K562 (cell line): Measurements from ENCODE around the gene PFDN2. TPM values are rescaled to one million over a fixed set of nuclear protein-coding genes. Genes with fewer than 3 reads are reported as not detected.

Experiments
- BRF1 ChIP-seq: IDR thresholded peaks from 3 replicates; pipeline ENCODE4 v1.6.1; 2011; ENCODE audit warnings: borderline replicate concordance, mild to moderate bottlenecking; ENCODE audit not compliant: insufficient read length; ENCODE audit errors: extremely low read depth
- ELF2 ChIP-seq: fragments of 250-450 bp; sonication (Bioruptor Pico); IDR thresholded peaks from 2 replicates; pipeline ENCODE4 v1.5.0; 2021; ENCODE audit warnings: mild to moderate bottlenecking
- MIER1 ChIP-seq: fragments of 450-650 bp; IDR thresholded peaks from 2 replicates; pipeline ENCODE4 v1.6.1; 2016; ENCODE audit warnings: antibody characterized with exemption, mild to moderate bottlenecking, low read depth
- MTA1 ChIP-seq: fragments of 450-650 bp; IDR thresholded peaks from 2 replicates; pipeline ENCODE4 v1.6.1; 2017; ENCODE audit warnings: borderline replicate concordance
- PHF21A ChIP-seq: fragments of 450-650 bp; IDR thresholded peaks from 2 replicates; pipeline ENCODE4 v1.6.1; 2017; ENCODE audit warnings: low read depth, borderline replicate concordance
- POLR2AphosphoS2 ChIP-seq: IDR thresholded peaks from 2 replicates; pipeline ENCODE4 v1.6.1; 2012; ENCODE audit warnings: low read length, improper control_type of control experiment
- POLR2B ChIP-seq: fragments of 450-650 bp; IDR thresholded peaks from 2 replicates; pipeline ENCODE4 v1.6.1; 2018; ENCODE audit warnings: low read depth; ENCODE audit not compliant: partially characterized antibody
- RFX5 ChIP-seq: IDR thresholded peaks from 2 replicates; pipeline ENCODE4 v1.6.1; 2011; ENCODE audit warnings: low read depth, mild to moderate bottlenecking, improper control_type of control experiment, low read length
- TCF7L2 ChIP-seq: fragments of 150-350 bp; IDR thresholded peaks from 2 replicates; pipeline ENCODE4 v1.6.1; 2016; ENCODE audit warnings: low read depth, mild to moderate bottlenecking, low read length, moderate library complexity
- ZFP36 ChIP-seq: fragments of 150-350 bp; IDR thresholded peaks from 2 replicates; pipeline ENCODE4 v1.6.1; 2018; ENCODE audit warnings: low read length, low read depth; ENCODE audit not compliant: partially characterized antibody
- ZNF584 ChIP-seq: fragments of 200-800 bp; sonication (Bioruptor generic); IDR thresholded peaks from 2 replicates; pipeline ENCODE4 v1.6.1; 2016; ENCODE audit warnings: low read depth, mild to moderate bottlenecking, missing genetic modification characterization, missing compliant biosample characterization
- ZNF586 ChIP-seq: fragments of 450-650 bp; formaldehyde crosslinking; conservative IDR thresholded peaks from 2 replicates; pipeline ENCODE4 v1.4.0; 2020; ENCODE audit warnings: mild to moderate bottlenecking, moderate library complexity
- polyA plus RNA-seq, 8 experiments: library from polyadenylated mRNA; depleted of rRNA in 4 of 8; stranded (reverse) in 5 of 8; unstranded in 3 of 8; fragments of >200 nt; fragmentation: Nextera tagmentation in 2 of 8; fragmentation: Illumina TruSeq in 1 of 8; extraction: Ambion mirVana in 2 of 8; extraction: Trizol in 1 of 8; gene quantifications; 2 replicates each; pipeline versions ENCODE4 v1.2.1 to v1.2.3, GENCODE V29; 2011 to 2014; ENCODE audit warnings: inconsistent platforms in 1 of 8, missing spikeins in 1 of 8
- total RNA-seq, 7 experiments: library from RNA; depleted of rRNA in 6 of 7; stranded (reverse); fragments of >200 nt in 6 of 7; fragmentation: Illumina TruSeq in 2 of 7; extraction: Trizol in 2 of 7; gene quantifications; 2 replicates each; pipeline versions ENCODE4 v1.2.1 to v1.2.3, GENCODE V29; 2011 to 2021; ENCODE audit warnings: low replicate concordance in 1 of 7
- TF ChIP-seq, protein P1 (sequence below): sonication (generic); formaldehyde crosslinking; IDR thresholded peaks from 2 replicates; pipeline ENCODE4 v1.8.0; 2023; ENCODE audit warnings: mild to moderate bottlenecking, missing genetic modification reagents
- TF ChIP-seq, protein P2 (sequence below), 2 experiments: fragments of 200-800 bp in 1 of 2; sonication (Bioruptor generic) in 1 of 2; sonication (generic) in 1 of 2; formaldehyde crosslinking in 1 of 2; IDR thresholded peaks in 1 of 2; conservative IDR thresholded peaks in 1 of 2; 2 replicates each; pipeline versions ENCODE4 v1.5.0 to v1.6.1; 2016 to 2020; ENCODE audit warnings: missing compliant biosample characterization in 1 of 2, missing genetic modification characterization in 1 of 2, missing genetic modification reagents in 1 of 2
- TF ChIP-seq, protein P3 (sequence below): fragments of 450-650 bp; formaldehyde crosslinking; IDR thresholded peaks from 2 replicates; pipeline ENCODE4 v1.4.0; 2022; ENCODE audit warnings: missing genetic modification characterization
- TF ChIP-seq, protein P4 (sequence below): fragments of 450-650 bp; IDR thresholded peaks from 2 replicates; pipeline ENCODE4 v1.7.0; 2016; ENCODE audit warnings: borderline replicate concordance

The PFDN2 gene
- total and polyA plus RNA-seq, 9 of the 15 experiments (the other 6 are each of a cell fraction or from before 2014, with no cell fraction given) = 50.2 to 361 (median 144) TPM

DNA sequence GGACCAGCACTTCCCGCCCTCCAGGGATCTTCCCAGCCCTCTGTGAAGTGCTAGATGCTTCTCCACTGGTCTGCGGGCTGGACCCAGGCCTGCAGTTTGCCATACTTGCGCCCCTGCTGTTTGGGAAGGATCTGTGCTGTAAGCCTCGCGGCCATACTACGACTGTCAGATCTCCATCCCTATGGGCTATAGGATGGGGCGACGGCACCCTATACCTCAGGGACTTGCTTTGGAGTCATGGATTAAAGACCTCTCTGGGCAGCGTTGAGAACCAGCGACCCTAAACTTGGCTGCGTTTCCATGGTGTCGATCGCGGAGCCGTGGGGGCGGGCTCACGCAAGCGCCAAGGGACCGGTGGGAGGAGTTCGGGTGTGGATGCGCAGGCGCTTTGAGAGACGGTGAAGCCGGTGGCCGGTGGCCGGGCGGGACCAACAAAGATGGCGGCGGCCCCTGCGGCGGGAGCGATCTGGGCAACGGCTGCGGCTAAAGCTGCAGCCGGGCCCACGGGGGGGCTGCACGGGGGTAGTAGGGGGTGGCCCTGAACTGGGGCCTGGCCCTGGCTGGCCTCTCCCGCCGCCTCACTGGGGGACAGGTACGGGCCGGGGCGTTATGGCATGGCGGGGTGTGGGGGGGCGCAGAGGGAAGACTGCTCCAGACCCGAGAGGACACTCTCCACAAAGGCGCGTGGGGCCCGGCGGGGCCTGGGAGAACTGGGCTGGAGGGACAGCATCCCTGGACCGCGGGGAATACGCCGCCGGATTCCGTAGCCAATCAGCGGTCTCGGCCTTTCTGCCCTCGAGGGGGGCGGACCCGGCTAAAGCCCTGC is 41.5 kb upstream of the PFDN2 start, which contains the start of gene USP21 (continued):
- TF ChIP-seq, protein P1, sequence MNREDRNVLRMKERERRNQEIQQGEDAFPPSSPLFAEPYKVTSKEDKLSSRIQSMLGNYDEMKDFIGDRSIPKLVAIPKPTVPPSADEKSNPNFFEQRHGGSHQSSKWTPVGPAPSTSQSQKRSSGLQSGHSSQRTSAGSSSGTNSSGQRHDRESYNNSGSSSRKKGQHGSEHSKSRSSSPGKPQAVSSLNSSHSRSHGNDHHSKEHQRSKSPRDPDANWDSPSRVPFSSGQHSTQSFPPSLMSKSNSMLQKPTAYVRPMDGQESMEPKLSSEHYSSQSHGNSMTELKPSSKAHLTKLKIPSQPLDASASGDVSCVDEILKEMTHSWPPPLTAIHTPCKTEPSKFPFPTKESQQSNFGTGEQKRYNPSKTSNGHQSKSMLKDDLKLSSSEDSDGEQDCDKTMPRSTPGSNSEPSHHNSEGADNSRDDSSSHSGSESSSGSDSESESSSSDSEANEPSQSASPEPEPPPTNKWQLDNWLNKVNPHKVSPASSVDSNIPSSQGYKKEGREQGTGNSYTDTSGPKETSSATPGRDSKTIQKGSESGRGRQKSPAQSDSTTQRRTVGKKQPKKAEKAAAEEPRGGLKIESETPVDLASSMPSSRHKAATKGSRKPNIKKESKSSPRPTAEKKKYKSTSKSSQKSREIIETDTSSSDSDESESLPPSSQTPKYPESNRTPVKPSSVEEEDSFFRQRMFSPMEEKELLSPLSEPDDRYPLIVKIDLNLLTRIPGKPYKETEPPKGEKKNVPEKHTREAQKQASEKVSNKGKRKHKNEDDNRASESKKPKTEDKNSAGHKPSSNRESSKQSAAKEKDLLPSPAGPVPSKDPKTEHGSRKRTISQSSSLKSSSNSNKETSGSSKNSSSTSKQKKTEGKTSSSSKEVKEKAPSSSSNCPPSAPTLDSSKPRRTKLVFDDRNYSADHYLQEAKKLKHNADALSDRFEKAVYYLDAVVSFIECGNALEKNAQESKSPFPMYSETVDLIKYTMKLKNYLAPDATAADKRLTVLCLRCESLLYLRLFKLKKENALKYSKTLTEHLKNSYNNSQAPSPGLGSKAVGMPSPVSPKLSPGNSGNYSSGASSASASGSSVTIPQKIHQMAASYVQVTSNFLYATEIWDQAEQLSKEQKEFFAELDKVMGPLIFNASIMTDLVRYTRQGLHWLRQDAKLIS (CRISPR knock-in tag) = peak; percentile 74; the same call in 1 of the 2 replicates
- TF ChIP-seq, protein P2, sequence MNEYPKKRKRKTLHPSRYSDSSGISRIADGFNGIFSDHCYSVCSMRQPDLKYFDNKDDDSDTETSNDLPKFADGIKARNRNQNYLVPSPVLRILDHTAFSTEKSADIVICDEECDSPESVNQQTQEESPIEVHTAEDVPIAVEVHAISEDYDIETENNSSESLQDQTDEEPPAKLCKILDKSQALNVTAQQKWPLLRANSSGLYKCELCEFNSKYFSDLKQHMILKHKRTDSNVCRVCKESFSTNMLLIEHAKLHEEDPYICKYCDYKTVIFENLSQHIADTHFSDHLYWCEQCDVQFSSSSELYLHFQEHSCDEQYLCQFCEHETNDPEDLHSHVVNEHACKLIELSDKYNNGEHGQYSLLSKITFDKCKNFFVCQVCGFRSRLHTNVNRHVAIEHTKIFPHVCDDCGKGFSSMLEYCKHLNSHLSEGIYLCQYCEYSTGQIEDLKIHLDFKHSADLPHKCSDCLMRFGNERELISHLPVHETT (CRISPR knock-in tag; conservative IDR thresholded peaks at IDR 0.05 in 1 of 2, IDR thresholded peaks at IDR 0.05 in 1 of 2) = 0 out of 4 replicates have a peak, but pooled peaks of 1 of the 2 experiments have one; percentile 42
- no peak for TF ChIP-seq ZNF584
- TF ChIP-seq MTA1 = no peak
- no peak for TF ChIP-seq BRF1
- TF ChIP-seq ZNF586 (CRISPR knock-in tag) = no peak
- no peak for TF ChIP-seq RFX5
- TF ChIP-seq ELF2 (CRISPR knock-in tag) = peak; percentile 68
- TF ChIP-seq TCF7L2 = no peak
- TF ChIP-seq ZFP36 = no peak
- no peak for TF ChIP-seq MIER1
- TF ChIP-seq, protein P3, sequence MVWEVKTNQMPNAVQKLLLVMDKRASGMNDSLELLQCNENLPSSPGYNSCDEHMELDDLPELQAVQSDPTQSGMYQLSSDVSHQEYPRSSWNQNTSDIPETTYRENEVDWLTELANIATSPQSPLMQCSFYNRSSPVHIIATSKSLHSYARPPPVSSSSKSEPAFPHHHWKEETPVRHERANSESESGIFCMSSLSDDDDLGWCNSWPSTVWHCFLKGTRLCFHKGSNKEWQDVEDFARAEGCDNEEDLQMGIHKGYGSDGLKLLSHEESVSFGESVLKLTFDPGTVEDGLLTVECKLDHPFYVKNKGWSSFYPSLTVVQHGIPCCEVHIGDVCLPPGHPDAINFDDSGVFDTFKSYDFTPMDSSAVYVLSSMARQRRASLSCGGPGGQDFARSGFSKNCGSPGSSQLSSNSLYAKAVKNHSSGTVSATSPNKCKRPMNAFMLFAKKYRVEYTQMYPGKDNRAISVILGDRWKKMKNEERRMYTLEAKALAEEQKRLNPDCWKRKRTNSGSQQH = peak; percentile 54; the same call in 1 of the 2 replicates
- peak; percentile 98 for TF ChIP-seq POLR2AphosphoS2
- TF ChIP-seq PHF21A = no peak
- peak; percentile 94 for TF ChIP-seq POLR2B
- TF ChIP-seq, protein P4, sequence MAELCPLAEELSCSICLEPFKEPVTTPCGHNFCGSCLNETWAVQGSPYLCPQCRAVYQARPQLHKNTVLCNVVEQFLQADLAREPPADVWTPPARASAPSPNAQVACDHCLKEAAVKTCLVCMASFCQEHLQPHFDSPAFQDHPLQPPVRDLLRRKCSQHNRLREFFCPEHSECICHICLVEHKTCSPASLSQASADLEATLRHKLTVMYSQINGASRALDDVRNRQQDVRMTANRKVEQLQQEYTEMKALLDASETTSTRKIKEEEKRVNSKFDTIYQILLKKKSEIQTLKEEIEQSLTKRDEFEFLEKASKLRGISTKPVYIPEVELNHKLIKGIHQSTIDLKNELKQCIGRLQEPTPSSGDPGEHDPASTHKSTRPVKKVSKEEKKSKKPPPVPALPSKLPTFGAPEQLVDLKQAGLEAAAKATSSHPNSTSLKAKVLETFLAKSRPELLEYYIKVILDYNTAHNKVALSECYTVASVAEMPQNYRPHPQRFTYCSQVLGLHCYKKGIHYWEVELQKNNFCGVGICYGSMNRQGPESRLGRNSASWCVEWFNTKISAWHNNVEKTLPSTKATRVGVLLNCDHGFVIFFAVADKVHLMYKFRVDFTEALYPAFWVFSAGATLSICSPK = no peak
